22Rv1 (cell line): ENCODE data around the gene FGGY.

Source experiments
- ZFX ChIP-seq: fragments of 450-650 bp; IDR thresholded peaks from 2 replicates; pipeline ENCODE4 v1.6.1; 2017; ENCODE audit warnings: antibody characterized with exemption, borderline replicate concordance
- TF ChIP-seq, protein P1 (sequence below): fragments of 450-650 bp; IDR thresholded peaks from 2 replicates; pipeline ENCODE4 v1.5.1; 2017; ENCODE audit warnings: mild to moderate bottlenecking

GRCh38 chr1:59404796-59405195 lies 107.9 kb downstream of the FGGY start:
- TF ChIP-seq, protein P1, sequence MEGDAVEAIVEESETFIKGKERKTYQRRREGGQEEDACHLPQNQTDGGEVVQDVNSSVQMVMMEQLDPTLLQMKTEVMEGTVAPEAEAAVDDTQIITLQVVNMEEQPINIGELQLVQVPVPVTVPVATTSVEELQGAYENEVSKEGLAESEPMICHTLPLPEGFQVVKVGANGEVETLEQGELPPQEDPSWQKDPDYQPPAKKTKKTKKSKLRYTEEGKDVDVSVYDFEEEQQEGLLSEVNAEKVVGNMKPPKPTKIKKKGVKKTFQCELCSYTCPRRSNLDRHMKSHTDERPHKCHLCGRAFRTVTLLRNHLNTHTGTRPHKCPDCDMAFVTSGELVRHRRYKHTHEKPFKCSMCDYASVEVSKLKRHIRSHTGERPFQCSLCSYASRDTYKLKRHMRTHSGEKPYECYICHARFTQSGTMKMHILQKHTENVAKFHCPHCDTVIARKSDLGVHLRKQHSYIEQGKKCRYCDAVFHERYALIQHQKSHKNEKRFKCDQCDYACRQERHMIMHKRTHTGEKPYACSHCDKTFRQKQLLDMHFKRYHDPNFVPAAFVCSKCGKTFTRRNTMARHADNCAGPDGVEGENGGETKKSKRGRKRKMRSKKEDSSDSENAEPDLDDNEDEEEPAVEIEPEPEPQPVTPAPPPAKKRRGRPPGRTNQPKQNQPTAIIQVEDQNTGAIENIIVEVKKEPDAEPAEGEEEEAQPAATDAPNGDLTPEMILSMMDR, result no peak
- no peak for TF ChIP-seq ZFX
